GM19395 (cell line): ENCODE data around the gene TBC1D7.

Experiments used
- ATAC-seq: cut with Tn5 transposase; IDR thresholded peaks from one replicate; pipeline ENCODE4 v1.9.1; 2021; ENCODE audit warnings: mild to moderate bottlenecking, moderate library complexity; ENCODE audit not compliant: unreplicated experiment

TBC1D7 gene

GRCh38 chr6:13273931-13274706, 54.2 kb downstream of the TBC1D7 start:
- peak; percentile 45 for ATAC-seq

DNA sequence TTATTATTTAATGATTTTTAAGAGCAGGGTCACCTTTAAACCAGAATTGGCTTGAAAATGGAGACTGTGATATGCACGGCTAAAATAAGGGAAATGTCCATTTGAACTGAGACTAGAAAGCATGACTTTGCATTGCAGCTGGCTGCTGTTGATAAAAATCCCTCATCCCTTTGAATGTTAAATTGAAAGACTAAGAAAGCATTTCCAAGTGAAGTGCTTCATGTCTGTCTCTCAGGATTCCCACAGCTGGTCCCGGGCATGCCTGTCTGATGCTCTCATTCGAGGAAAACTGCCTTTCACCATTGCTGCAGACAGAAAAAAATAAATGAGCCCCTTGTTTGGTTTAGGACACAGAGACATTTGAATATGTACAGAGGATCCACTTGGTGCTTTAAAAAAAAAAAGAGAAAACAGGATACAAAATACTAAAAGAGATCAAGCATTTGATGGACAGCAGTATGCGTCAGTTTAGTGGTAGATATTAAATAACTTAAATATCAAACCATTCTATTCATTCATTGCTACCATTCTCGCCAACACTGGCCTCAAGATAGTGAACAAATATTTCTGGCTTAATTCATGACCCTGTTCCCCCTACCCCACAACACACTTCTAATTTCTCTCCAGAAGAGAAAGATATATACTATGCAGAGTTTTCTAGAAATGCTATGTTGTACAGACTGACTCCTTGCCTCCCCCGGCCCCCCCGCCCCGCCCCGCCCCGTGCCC, 55.0 kb downstream of the TBC1D7 start:
- no peak for ATAC-seq

GRCh38 chr6:13272131-13273046, 55.9 kb downstream of the TBC1D7 start:
- peak; percentile 66 for ATAC-seq

GRCh38 chr6:13268913-13269518, 59.3 kb downstream of the TBC1D7 start:
- no peak for ATAC-seq

GRCh38 chr6:13267142-13267651, 61.1 kb downstream of the TBC1D7 start:
- ATAC-seq, result no peak

- no peak for ATAC-seq
Measured at GRCh38 chr6:13263669-13264068, 64.7 kb downstream of the TBC1D7 start.

DNA sequence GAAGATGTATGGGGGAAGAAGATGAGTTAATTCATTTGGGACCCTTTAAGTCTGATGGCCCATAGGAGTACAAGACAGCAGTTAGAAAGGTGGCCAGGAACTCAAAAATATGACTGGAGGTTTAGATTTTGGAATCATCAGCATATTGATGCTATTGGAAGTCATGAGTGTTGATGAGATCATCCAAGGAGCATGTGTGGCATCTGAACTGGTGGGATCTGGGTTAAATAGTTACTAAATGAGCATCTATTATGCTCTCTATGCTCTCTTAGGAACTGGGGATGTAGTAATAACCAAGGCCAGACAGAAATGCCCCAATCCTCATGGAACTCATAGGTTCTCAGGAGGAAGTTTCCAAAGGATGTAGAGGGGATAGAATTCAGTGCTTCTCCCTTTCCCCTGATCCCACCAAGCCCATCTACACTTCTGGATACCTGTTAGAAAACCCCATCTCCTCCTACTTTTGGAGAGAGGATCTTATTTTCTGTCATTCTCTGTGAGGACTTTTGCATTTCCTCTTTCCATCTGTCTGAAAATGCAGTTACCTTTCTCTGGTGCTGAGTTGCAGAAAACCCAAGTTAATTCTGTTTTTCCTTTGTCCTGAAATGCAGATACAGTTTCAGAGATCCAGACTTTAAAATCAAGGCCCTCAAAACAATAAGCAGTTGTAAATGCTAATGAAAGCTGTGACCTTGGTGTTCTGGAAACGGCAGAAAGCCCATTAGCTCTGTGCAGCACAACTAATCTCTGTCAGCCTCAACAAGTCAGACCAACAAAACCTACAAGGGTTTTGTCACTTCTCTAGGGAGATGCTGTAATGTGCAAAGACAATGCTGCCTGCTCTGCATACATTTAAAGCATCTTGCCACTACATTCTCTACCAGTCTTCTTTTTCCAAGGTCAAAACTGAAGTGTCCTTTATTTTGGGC, 65.8 kb downstream of the TBC1D7 start:
- no peak for ATAC-seq

- ATAC-seq, result peak; percentile 67
Measured at GRCh38 chr6:13261464-13261994, 66.8 kb downstream of the TBC1D7 start.

DNA sequence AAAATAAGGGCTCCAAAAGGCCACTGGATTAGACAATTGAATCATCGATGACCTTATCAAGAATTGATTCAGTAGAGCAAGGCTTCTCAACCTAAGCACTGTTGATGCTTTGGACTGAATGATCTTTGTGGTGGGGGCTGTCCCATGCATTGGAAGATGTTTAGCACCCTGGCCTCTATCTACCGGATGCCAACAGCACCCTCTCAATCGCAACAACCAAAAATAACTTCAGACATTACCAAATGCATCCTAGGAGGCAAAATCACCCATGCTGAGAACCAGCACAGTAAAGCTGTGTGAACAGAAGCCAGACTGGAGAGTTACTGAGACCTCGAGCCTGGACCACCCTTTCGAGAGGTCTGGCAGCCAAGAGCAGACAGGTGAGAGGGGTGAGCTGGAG, 67.5 kb downstream of the TBC1D7 start:
- no peak for ATAC-seq

- ATAC-seq, result no peak
Measured at GRCh38 chr6:13260101-13260598, 68.2 kb downstream of the TBC1D7 start.

DNA sequence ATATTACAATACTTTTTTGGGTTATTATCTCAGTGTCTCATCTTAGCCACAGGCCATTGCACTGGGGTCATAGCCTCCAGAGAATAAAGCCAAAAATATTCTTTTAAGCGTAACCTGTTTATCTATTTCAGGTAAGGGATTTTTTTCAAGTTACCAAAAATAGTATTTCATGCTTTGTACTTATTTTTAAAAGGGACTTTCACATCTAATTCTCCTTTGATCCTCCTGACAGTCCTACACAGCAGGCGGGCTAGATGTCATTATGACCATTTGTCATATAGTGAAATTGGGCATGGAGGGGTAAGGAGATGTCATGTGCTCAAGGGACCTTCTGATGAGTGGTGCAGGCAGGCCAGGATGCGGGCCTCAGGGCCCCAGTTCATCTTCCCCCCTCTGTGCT, 68.9 kb downstream of the TBC1D7 start:
- no peak for ATAC-seq

DNA sequence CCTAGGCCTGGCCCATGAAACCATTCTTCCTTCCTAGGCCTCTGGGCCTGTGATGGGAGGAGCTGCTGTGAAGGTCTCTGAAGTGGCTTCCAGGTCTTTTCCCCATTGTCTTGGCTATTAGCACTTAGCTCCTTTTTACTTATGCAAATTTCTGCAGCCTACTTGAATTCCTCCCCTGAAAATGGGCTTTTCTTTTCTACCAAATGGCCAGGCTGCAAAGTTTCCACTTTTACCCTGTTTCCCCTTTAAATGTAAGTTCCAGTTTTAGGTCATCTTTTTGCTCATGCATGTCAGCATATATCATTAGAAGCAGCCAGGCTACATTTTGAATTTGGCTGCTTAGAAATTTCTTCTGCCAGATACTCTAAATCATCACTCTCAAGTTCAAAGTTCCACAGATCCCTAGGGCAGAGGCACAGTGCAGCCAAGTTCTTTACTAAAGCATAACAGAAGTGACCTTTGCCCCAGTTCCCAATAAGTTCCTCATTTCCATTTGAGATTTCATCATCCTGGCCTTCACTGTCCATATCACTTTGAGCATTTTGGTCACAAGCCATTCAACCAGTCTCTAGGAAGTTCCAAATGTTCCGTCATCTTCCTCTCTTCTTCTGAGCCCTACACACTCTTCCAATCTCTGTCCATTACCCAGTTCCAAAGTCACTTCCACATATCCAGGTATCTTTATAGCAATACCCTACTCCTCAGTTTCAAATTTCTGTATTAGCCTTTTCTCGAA, 71.9 kb downstream of the TBC1D7 start:
- no peak for ATAC-seq
